SK-N-SH treated with all-trans-retinoic acid at 6 μM for 48 hours (cell line): ENCODE measurements around the gene SLC6A6.

Experiments
- CSDC2 ChIP-seq: fragments of 250-450 bp; sonication (Bioruptor Pico); IDR thresholded peaks from 2 replicates; pipeline ENCODE4 v1.5.0; 2020; ENCODE audit warnings: mild to moderate bottlenecking, moderate library complexity
- TF ChIP-seq, protein P1 (sequence below): fragments of 250-450 bp; sonication (Bioruptor Pico); IDR thresholded peaks from 2 replicates; pipeline ENCODE4 v1.8.0; 2020; ENCODE audit warnings: mild to moderate bottlenecking, moderate library complexity, borderline replicate concordance

DNA sequence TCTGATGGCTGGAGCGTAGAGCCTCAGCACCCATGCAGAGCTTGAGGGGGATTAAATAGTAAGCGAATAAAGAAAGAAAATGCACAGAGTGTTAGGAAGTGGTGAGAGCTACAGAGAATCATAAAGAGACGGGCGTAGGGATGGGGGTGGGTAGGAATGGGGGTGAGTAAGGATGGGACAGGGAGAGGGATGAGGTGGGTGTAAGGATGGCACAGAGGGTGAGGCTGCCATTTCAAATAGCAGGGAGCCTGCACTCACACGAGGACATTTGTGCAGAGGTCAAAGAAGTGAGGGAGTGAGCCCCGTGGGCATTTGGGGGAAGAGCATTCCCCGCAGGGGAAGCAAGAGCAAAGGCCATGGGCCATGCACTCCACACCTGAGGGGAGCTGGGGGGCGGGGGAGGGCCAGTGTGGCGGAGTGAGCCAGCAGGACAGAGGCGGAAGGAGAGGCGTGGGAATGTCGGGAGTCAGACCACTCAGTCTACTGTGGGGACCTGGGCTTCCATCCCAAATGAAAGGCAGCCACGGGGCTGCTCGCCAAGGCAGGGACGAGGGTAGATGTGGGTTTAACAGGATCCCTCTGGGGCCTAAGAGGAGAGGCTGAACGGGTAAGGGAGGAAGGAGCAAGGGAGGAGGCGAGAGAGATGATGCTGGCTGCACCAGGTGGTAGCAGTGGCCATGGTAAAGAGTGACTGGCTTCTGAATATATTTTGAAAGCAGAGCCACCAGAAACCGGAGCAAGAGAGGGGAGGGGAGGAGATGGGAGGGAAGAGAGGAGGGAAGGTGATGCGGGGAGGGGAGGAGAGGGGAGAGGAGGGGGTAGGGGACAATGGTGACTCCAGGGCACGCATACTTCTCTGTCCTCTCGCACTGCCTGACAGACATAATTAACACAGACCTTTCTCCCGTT lies 35.2 kb upstream of the SLC6A6 start:
- TF ChIP-seq, protein P1, sequence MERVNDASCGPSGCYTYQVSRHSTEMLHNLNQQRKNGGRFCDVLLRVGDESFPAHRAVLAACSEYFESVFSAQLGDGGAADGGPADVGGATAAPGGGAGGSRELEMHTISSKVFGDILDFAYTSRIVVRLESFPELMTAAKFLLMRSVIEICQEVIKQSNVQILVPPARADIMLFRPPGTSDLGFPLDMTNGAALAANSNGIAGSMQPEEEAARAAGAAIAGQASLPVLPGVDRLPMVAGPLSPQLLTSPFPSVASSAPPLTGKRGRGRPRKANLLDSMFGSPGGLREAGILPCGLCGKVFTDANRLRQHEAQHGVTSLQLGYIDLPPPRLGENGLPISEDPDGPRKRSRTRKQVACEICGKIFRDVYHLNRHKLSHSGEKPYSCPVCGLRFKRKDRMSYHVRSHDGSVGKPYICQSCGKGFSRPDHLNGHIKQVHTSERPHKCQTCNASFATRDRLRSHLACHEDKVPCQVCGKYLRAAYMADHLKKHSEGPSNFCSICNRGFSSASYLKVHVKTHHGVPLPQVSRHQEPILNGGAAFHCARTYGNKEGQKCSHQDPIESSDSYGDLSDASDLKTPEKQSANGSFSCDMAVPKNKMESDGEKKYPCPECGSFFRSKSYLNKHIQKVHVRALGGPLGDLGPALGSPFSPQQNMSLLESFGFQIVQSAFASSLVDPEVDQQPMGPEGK, result no peak
- TF ChIP-seq CSDC2, result no peak
